Skin epidermis (tissue), 12 donors: ENCODE results near the gene SWSAP1.
"Not testable (repeated sequence)": the region's sequence is repeated elsewhere in the genome, so short reads cannot be mapped to it uniquely, and the experiment has no call there.

Source experiments
- H3K27ac ChIP-seq, 21 experiments: fragments of 200-600 bp; sonication (generic) in 11 of 21; one replicate each; pipeline ENCODE4 v1.5.0; 2020; ENCODE audit warnings: mild to moderate bottlenecking in 3 of 21, inconsistent platforms in 2 of 21, moderate library complexity in 2 of 21
- H3K4me3 ChIP-seq, 7 experiments: fragments of 200-600 bp; sonication (generic) in 2 of 7; one replicate each; pipeline ENCODE4 v1.5.0; 2020; ENCODE audit warnings: inconsistent platforms in 2 of 7, mild to moderate bottlenecking in 2 of 7, moderate library complexity in 1 of 7

SWSAP1 gene

GRCh38 chr19:11349171-11349570, 25.3 kb upstream of the SWSAP1 start:
- H3K27ac ChIP-seq = no peak overlapping the region
- no peak overlapping the region for H3K4me3 ChIP-seq

GRCh38 chr19:11354102-11354501, 20.4 kb upstream of the SWSAP1 start:
- H3K27ac ChIP-seq, H3K4me3 ChIP-seq: not testable (repeated sequence)

DNA sequence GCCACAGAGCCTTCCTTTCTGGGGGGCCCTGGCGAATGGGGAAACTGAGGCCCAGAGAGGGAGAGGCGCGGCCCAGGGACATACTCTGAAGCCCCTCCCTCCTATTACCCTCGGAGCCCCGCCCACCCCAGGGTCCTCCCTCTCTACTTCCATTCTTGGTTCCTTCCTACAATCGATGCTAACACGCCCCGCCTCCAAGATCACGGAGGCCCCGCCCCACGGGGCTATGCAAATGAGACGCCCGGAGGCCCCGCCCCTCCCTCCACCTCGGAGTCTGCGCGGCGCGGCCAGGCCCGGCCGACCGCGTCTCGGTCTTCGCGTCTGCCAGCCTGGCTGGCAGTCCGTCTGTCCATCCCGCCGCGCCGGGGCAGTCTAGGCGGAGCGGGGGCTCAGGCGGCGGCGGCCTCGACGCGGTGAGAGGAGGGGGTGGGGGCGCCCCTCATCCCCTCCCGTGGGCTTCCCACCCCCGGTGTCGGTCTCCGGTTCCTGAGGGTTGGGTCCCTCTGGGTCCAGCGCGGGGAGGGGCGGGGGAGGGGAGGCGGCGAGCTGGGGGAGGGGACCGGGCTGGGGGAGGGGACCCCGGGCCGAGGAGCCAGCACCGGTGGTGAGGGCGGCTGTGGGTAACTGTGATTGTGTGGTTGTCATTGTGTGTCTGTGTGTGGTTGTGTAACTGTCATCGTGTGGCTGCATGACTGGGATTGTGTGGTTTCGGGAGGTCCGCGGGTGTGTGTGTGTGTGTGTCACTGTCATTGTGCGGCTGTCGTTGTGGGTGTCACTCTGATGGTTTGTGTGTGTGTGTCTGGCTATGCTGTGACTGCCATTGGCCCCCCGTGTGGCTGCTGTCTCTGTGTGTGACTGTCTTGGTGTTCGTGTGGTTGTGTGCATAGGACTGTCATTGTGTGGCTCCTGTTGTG, 19.0 kb upstream of the SWSAP1 start, which contains the start of gene PLPPR2:
Gene PLPPR2, plus strand, starts transcription at position 273 of the 914 bp plus-strand sequence. CDS start 2,242 bp downstream, outside the sequence.
- H3K27ac ChIP-seq = peak within 1 kb of the TSS in 20 of 21 experiments; percentile 13 to 87 (median 76)
- peak within 1 kb of the TSS; percentile 52 to 67 (median 57) for H3K4me3 ChIP-seq

DNA sequence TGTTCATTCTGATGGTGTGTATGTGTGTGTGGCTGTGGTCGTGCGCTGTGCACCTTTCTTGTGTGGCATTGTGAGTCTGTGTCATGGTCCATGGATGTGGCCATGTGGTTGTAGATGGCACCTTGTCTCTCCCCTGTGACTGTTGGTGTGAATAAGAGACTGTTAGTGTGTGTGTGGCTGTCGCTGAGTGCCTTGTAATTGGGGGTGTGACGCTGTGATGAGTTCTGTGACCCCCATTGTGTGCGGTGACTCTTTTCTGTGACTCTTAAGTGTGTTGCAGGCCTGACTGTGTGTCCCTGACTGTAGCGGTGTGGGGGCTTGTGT, 18.4 kb upstream of the SWSAP1 start:
- Histone ChIP-seq H3K27ac (peak overlapping the region in 11 of 21 experiments; percentile 13 to 87 (median 79)), H3K4me3 (peak overlapping the region; percentile 52 to 67 (median 57))

DNA sequence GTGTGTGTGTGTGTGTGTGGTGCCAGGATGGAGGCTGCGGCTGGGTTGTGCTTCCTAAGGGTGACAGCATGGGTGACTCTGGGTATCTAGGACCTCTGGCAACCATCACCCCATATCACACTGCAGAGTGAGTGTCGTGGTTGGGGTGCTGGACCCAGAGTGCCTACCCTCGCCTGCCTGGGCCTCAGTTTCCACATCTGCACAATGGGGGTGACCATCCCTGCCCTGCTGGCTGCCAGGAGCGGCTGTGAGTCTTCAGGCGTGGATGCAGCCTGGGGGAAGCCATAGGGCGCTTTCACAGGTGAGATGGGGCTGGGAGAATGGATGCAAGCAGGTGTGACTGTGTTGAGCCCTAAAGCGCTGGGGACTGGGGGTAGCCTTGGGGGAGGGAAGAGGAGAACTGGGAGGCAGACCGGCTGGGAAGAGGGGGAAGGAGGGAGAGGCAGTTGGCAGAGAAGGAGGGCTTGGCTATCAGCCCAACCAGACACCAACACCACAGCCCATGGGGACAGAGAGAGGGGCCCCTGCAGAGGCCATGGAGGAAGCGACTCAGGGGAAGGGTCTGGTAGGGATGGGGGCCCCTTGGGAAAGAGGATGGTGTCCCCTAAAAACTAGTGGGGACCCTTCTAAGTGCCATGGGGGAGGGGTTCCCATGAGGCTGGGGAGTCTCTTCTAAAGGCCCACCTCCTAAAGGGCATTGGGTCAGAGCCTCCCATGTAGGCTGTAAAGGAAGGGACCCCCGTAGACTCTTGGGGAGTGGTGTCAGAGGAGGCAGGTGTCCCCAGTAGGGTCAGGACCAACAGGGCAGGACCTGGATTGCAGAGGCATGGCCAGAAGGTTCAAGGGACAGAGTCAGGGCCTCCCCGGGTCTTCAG, 17.6 kb upstream of the SWSAP1 start:
- Histone ChIP-seq H3K27ac (no peak overlapping the region), H3K4me3 (no peak overlapping the region)

DNA sequence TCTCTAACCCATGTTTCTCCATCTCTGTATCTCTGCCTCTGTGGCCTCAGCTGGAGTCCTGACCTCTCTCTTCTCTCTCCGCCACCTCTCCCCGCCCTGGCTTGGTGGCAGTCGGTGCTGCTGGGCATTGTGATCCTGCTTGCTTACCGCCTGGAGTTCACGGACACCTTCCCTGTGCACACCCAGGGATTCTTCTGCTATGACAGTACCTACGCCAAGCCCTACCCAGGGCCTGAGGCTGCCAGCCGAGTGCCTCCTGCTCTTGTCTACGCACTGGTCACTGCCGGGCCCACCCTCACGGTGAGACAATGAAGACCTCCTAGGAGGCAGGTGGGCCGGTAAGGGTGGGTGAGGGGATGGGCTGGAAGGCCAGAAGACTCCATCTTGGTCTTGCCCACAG, 15.0 kb upstream of the SWSAP1 start:
- Histone ChIP-seq H3K4me3 (no peak overlapping the region), H3K27ac (no peak overlapping the region)

DNA sequence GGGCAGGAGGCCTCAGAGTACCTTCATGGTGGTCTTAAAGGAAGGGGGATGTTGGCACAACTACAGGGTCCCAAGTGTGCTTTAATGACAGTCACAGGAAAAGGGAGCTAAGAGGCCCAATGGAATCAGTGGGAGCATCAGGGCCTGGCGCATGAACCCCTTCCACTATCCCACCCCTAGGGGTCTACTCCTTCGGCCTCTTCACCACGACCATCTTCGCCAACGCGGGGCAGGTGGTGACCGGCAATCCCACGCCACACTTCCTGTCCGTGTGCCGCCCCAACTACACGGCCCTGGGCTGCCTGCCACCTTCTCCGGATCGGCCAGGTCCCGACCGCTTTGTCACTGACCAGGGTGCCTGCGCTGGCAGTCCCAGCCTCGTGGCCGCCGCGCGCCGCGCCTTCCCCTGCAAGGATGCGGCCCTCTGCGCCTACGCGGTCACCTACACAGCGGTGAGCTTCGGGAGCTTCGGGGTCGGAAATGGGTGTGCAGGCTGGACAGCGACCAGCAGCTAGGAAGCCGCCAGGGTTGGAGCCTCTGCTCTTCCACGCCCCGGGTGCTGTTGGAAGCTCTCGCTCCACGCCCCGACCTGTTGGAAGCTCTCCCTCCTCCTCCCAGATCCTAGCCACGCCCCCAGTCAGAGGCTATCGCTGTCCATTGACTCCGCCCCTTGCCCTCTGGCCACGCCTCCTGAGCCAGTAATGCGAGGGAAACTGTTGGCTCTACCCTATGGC, 13.3 kb upstream of the SWSAP1 start:
- Histone ChIP-seq H3K4me3 (no peak overlapping the region), H3K27ac (no peak overlapping the region)

DNA sequence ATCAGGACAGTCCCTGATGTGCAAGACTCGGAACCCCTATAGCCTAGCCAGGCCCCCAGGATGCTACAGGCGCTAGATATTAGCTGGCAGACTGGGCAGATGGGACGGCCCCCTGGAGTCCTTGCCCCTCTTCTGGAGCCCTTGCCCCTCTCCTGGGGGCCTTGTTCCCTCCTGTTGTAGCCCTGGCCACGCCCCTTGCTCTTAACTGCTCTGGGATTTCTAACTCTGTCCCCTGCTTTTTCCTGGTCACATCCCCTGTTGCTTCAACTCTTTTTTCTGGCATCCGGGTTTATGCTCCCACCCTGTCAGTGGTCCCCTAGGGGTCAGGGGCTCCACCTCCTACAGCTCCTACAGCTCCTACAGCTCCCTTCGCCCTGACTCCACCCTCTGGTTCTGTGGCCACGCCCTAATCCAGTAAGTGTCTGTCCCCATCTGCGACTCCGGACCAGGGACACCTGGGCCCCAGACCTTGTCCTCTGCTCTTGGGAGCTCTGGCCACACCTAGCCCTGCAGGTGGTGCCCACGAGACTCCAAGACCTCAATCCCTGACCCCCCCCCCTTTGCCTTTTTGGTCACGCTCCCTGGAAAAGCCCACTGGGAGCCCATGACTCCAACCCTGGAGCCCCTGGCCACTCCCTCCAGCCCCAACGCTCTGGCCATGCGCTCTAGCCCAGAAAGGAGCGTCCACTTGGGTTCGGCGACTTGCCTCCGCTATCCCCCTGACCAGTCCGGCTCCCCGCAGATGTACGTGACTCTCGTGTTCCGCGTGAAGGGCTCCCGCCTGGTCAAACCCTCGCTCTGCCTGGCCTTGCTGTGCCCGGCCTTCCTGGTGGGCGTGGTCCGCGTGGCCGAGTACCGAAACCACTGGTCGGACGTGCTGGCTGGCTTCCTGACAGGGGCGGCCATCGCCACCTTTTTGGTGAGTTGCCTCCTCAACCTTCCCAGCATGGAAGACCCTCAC, 12.4 kb upstream of the SWSAP1 start:
- H3K27ac ChIP-seq = no peak overlapping the region
- no peak overlapping the region for H3K4me3 ChIP-seq

DNA sequence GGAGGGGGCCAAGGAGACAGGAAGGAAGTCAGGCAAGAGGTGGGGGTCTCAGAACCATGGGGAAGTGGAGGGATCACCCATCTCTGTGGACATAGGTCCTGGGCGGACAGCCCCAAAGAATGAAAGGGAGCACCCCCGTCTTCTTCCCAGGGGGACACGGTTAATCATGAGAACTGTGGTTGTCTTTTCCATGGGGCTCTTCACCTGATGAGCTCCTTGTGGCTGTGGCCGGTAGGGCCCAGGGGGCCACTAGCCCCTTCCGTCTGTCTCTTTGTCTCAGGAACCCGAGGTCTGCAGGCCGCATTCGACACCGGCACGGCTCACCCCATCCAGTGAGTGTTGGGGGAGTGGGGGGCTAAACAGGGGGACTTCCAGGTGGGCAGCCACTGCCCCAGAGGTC, 10.6 kb upstream of the SWSAP1 start:
- H3K27ac ChIP-seq = no peak overlapping the region
- no peak overlapping the region for H3K4me3 ChIP-seq

- no peak overlapping the region for H3K27ac ChIP-seq
Measured at GRCh38 chr19:11364296-11364904, 10.1 kb upstream of the SWSAP1 start.

GRCh38 chr19:11364935-11365334, 9.5 kb upstream of the SWSAP1 start:
- Histone ChIP-seq H3K27ac (no peak overlapping the region), H3K4me3 (no peak overlapping the region)

More at GRCh38 chr19:11364296-11364904, 10.1 kb upstream of the SWSAP1 start:
- H3K4me3 ChIP-seq = no peak overlapping the region

DNA sequence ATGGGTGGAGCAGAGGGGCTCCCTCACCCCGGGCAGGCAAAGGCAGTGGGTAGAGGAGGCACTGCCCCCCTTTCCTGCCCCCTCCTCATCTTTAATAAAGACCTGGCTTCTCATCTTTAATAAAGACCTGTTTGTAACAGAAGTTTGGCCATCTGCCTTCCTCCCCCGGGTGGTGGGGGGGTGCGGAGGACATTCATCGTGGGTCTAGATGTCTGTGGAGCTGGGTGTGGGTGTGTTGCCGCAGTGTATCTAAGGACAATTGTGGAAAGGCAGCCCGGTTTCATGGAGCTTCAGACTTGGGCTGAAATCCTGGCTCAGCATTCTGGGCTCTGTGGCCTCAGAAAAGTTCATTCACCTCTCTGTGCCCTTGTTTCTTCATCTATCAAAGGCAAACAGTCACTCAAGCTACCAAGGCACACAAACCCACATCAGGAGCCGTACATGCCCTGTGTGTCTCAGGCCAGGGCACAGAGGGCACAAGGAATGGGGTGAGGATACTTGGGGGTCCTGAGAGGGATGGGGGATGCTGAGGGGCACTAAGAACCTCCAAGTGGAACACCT, 8.8 kb upstream of the SWSAP1 start:
- Histone ChIP-seq H3K4me3 (no peak overlapping the region), H3K27ac (no peak overlapping the region)

- H3K4me3 ChIP-seq = no peak overlapping the region
- H3K27ac ChIP-seq = no peak overlapping the region
Measured at GRCh38 chr19:11367528-11367927, 6.9 kb upstream of the SWSAP1 start.

GRCh38 chr19:11370744-11371143, 3.7 kb upstream of the SWSAP1 start:
- no peak overlapping the region for H3K4me3 ChIP-seq
- H3K27ac ChIP-seq = no peak overlapping the region

- Histone ChIP-seq H3K27ac (no peak overlapping the region), H3K4me3 (no peak overlapping the region)
Measured at GRCh38 chr19:11373166-11373884, 1.1 kb upstream of the SWSAP1 start.

DNA sequence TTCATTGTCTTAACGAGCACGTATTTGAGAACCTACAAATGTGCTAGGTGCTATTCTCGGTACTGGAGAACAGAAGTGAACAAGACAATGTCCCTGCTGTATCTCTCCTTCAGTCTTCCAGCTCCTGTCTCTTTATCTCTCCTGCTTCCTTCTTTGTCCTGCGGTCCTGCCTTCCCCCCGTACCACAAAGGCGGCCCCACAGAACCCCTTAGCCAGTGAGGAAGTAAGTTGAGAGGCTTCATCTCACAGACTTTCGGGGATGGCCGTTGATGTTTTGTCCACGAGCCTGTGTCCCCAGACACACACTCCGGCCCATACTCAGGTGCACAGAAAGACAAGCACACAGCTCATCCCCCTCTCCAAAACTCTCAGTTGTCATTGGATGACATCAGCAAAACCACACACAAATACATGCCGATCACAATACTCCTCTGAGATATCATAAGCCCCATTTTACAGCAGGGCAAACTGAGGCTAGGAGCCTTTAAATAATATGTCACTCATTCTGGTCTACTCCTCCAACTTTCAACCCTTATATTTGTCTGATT, 507 bp upstream of the SWSAP1 start:
- Histone ChIP-seq H3K4me3 (peak overlapping the region; percentile 43 to 52 (median 46)), H3K27ac (peak overlapping the region in 19 of 21 experiments; percentile 13 to 99 (median 95))
